ENCODE data around the gene RASSF8. TPM values are rescaled to one million over a fixed set of nuclear protein-coding genes. Genes with fewer than 3 reads are reported as not detected.
"Not testable (repeated sequence)": the region's sequence is repeated elsewhere in the genome, so short reads cannot be mapped to it uniquely, and the experiment has no call there.

The RASSF8 gene
- total and polyA plus RNA-seq, 4 experiments from 2014 or later, result not detected

DNA sequence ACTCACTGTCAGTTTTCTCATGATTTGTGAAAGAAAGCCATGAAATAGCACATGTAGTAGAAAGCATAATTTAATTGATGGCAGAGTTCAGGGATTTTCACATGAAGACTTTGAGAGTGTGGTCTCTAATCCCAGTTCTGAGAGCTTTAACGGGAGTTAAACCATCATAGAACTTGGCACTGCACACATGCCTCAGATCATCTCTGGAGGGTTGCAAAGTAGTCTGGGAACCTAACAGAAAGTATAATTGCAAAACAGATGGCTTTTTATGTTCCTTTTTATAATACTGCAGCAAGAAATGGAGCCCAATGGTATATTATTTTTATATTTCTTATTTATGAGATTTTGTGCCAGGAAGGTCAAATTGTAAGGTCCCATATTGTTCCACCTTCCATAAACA lies 88.4 kb downstream of the RASSF8 start:
- Mint-ChIP-seq H3K36me3 (no peaks in the 10 kb centered on the region), H3K9me3 (no peaks in the 10 kb centered on the region), H3K4me3 (no peak overlapping the region), H3K27me3 (peaks cover 4 to 5% of the 10 kb centered on the region in 2 donors), H3K4me1 (no peaks in the 10 kb centered on the region), H3K27ac (no peak overlapping the region)
- ChIA-PET CTCF (ENCODE audit: partially characterized antibody) (no interaction called here), POLR2A (ENCODE audit: partially characterized antibody) (no interaction called here)
- no peaks in the 10 kb centered on the region for H3K4me1 ChIP-seq (ENCODE audit: insufficient read depth, low read length)
- intact Hi-C loops (cut with micrococcal nuclease), result no loop called here
- no peaks in the 10 kb centered on the region for H3K36me3 ChIP-seq (ENCODE audit: insufficient read depth, low read length)
- no peak overlapping the region for H3K4me3 ChIP-seq (ENCODE audit: low read length in 2 of 2)
- H3K27me3 ChIP-seq (ENCODE audit: insufficient read depth, low read length), result no peaks in the 10 kb centered on the region
- H3K27ac ChIP-seq (ENCODE audit: low read depth, low read length), result no peak overlapping the region
- H3K9me3 ChIP-seq (ENCODE audit: control insufficient read depth in 1 of 2, low read length in 2 of 2), result no peaks in the 10 kb centered on the region
- DNase-seq, result no peak

DNA sequence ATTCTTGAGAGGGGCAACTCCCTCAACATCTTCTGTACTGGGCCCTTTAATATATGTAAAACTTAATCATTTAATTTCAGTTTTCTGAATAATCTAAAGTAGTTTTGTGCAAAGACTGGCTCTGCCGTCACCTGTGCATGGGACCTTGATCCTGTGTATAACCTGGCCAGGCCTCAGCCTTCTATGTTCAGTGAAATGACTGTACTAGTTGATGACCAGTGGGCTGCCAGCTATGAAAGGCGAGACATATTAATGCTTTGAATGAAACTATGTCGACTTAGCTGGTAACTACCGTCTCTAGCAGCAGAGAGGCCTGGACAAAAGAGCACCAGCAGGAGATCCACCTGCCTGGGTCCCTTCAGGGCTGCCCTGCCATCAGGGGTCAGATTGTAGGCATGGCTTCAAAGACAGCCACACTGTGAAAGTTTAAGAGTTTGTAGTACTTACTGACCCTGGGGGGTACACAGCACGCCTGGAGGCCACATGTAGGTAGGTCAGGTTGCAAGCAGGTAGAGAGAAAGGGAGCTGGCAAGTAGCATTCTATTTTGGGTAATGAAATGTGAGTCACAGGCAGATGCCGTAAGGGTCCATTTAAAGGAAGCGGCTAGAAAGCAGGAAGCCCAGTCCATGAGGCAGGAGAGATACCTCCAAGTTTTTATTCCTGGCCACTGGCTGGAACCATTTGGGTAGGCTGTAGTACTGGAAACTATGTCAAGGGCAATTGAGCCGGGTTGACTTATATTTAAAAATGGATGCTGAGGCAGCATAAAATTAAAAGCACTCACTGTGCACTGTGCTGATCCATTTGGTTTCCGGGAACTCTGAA lies 89.1 kb downstream of the RASSF8 start:
- no peaks in the 10 kb centered on the region for H3K36me3 ChIP-seq (ENCODE audit: insufficient read depth, low read length)
- H3K4me1 Mint-ChIP-seq, result no peaks in the 10 kb centered on the region
- no peaks in the 10 kb centered on the region for H3K36me3 Mint-ChIP-seq
- ChIA-PET CTCF (ENCODE audit: partially characterized antibody) (no interaction called here), POLR2A (ENCODE audit: partially characterized antibody) (no interaction called here)
- H3K9me3 ChIP-seq (ENCODE audit: control insufficient read depth in 1 of 2, low read length in 2 of 2), result no peaks in the 10 kb centered on the region
- intact Hi-C loops (cut with micrococcal nuclease), result no loop called here
- H3K27me3 ChIP-seq (ENCODE audit: insufficient read depth, low read length), result no peaks in the 10 kb centered on the region
- peaks cover 4 to 5% of the 10 kb centered on the region in 2 donors for H3K27me3 Mint-ChIP-seq
- H3K9me3 Mint-ChIP-seq, result no peaks in the 10 kb centered on the region
- H3K4me1 ChIP-seq (ENCODE audit: insufficient read depth, low read length), result no peaks in the 10 kb centered on the region
- H3K27ac Mint-ChIP-seq, result peak overlapping the region in 1 of 7 donors; percentile 37
- H3K4me3 Mint-ChIP-seq, result no peak overlapping the region
- no peak for DNase-seq
- no peak overlapping the region for H3K4me3 ChIP-seq (ENCODE audit: low read length in 2 of 2)
- no peak overlapping the region for H3K27ac ChIP-seq (ENCODE audit: low read depth, low read length)

DNA sequence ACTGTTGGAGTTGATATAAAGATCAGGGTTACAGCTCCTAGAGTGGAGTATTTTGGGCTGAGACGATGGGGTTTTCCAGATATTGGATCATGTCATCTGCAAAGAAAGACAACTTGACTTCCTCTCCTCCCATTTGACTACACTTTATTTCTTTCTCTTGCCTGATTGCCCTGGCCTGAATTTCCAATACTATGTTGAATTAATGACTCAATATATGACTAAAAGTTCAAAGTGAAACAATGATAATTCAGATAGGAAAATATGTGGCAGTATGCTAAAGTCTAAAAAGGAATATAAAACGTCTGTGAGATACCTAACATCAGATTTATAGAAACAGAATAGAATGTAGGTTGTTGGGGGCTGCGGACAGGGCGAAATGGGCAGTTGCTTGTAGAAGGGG lies 94.2 kb downstream of the RASSF8 start:
- H3K4me1 Mint-ChIP-seq, result no peaks in the 10 kb centered on the region
- intact Hi-C loops (cut with micrococcal nuclease), result no loop called here
- no peak for DNase-seq
- Histone ChIP-seq H3K4me1 (ENCODE audit: insufficient read depth, low read length) (no peaks in the 10 kb centered on the region), H3K9me3 (ENCODE audit: control insufficient read depth in 1 of 2, low read length in 2 of 2) (no peaks in the 10 kb centered on the region), H3K4me3 (ENCODE audit: low read length in 2 of 2) (no peak overlapping the region), H3K27me3 (ENCODE audit: insufficient read depth, low read length) (no peaks in the 10 kb centered on the region), H3K27ac (ENCODE audit: low read depth, low read length) (no peak overlapping the region), H3K36me3 (ENCODE audit: insufficient read depth, low read length) (no peaks in the 10 kb centered on the region)
- ChIA-PET POLR2A (ENCODE audit: partially characterized antibody) (no interaction called here), CTCF (ENCODE audit: partially characterized antibody) (no interaction called here)
- peaks cover 1 to 3% of the 10 kb centered on the region in 2 donors for H3K27me3 Mint-ChIP-seq
- no peak overlapping the region for H3K27ac Mint-ChIP-seq
- H3K9me3 Mint-ChIP-seq, result no peaks in the 10 kb centered on the region
- H3K36me3 Mint-ChIP-seq, result no peaks in the 10 kb centered on the region
- H3K4me3 Mint-ChIP-seq, result no peak overlapping the region

- no peak overlapping the region for H3K4me3 Mint-ChIP-seq
- Histone ChIP-seq H3K9me3 (ENCODE audit: control insufficient read depth in 1 of 2, low read length in 2 of 2) (no peaks in the 10 kb centered on the region), H3K27me3 (ENCODE audit: insufficient read depth, low read length) (no peaks in the 10 kb centered on the region), H3K4me3 (ENCODE audit: low read length in 2 of 2) (no peak overlapping the region), H3K4me1 (ENCODE audit: insufficient read depth, low read length) (no peaks in the 10 kb centered on the region), H3K27ac (ENCODE audit: low read depth, low read length) (no peak overlapping the region), H3K36me3 (ENCODE audit: insufficient read depth, low read length) (no peaks in the 10 kb centered on the region)
- H3K4me1 Mint-ChIP-seq, result no peaks in the 10 kb centered on the region
- H3K27ac Mint-ChIP-seq, result no peak overlapping the region
- peaks cover 0 to 3% of the 10 kb centered on the region in 2 donors for H3K27me3 Mint-ChIP-seq
- no peaks in the 10 kb centered on the region for H3K9me3 Mint-ChIP-seq
- no peaks in the 10 kb centered on the region for H3K36me3 Mint-ChIP-seq
- ChIA-PET CTCF (ENCODE audit: partially characterized antibody) (no interaction called here), POLR2A (ENCODE audit: partially characterized antibody) (no interaction called here)
- DNase-seq, result no peak
- intact Hi-C loops (cut with micrococcal nuclease), result no loop called here
Observed at GRCh38 chr12:26054383-26054782, 95.9 kb downstream of the RASSF8 start.

- H3K9me3 Mint-ChIP-seq, result no peaks in the 10 kb centered on the region
- no peaks in the 10 kb centered on the region for H3K4me1 Mint-ChIP-seq
- ChIA-PET POLR2A (ENCODE audit: partially characterized antibody) (no interaction called here), CTCF (ENCODE audit: partially characterized antibody) (no interaction called here)
- no peaks in the 10 kb centered on the region for H3K4me1 ChIP-seq (ENCODE audit: insufficient read depth, low read length)
- no peaks in the 10 kb centered on the region for H3K36me3 ChIP-seq (ENCODE audit: insufficient read depth, low read length)
- H3K27me3 ChIP-seq (ENCODE audit: insufficient read depth, low read length), result no peaks in the 10 kb centered on the region
- H3K4me3 Mint-ChIP-seq, result no peak overlapping the region
- intact Hi-C loops (cut with micrococcal nuclease), result no loop called here
- H3K27ac ChIP-seq (ENCODE audit: low read depth, low read length), result no peak overlapping the region
- no peak overlapping the region for H3K4me3 ChIP-seq (ENCODE audit: low read length in 2 of 2)
- no peaks in the 10 kb centered on the region for H3K9me3 ChIP-seq (ENCODE audit: control insufficient read depth in 1 of 2, low read length in 2 of 2)
- H3K27me3 Mint-ChIP-seq, result peaks cover 0 to 3% of the 10 kb centered on the region in 2 donors
- H3K36me3 Mint-ChIP-seq, result no peaks in the 10 kb centered on the region
- H3K27ac Mint-ChIP-seq, result no peak overlapping the region
- DNase-seq, result no peak
Observed at GRCh38 chr12:26055087-26055486, 96.6 kb downstream of the RASSF8 start.

- Histone ChIP-seq H3K27ac (ENCODE audit: low read depth, low read length) (no peak overlapping the region), H3K36me3 (ENCODE audit: insufficient read depth, low read length) (no peaks in the 10 kb centered on the region), H3K27me3 (ENCODE audit: insufficient read depth, low read length) (no peaks in the 10 kb centered on the region), H3K4me1 (ENCODE audit: insufficient read depth, low read length) (no peaks in the 10 kb centered on the region), H3K9me3 (ENCODE audit: control insufficient read depth in 1 of 2, low read length in 2 of 2) (no peaks in the 10 kb centered on the region), H3K4me3 (ENCODE audit: low read length in 2 of 2) (no peak overlapping the region)
- H3K36me3 Mint-ChIP-seq, result no peaks in the 10 kb centered on the region
- H3K4me3 Mint-ChIP-seq, result no peak overlapping the region
- H3K9me3 Mint-ChIP-seq, result no peaks in the 10 kb centered on the region
- peaks cover 0 to 3% of the 10 kb centered on the region in 2 donors for H3K27me3 Mint-ChIP-seq
- intact Hi-C loops (cut with micrococcal nuclease), result no loop called here
- DNase-seq, result no peak
- no peak overlapping the region for H3K27ac Mint-ChIP-seq
- ChIA-PET CTCF (ENCODE audit: partially characterized antibody) (interaction anchor here (0.8 kb wide), 1 partner anchor 24 kb away, joined by 3 read pairs; no protein-coding TSS in a partner anchor), POLR2A (ENCODE audit: partially characterized antibody) (no interaction called here)
- no peaks in the 10 kb centered on the region for H3K4me1 Mint-ChIP-seq
Observed at GRCh38 chr12:26056335-26056734, 97.9 kb downstream of the RASSF8 start.

- H3K27me3 ChIP-seq (ENCODE audit: insufficient read depth, low read length); H3K36me3 Mint-ChIP-seq; POLR2A ChIA-PET (ENCODE audit: partially characterized antibody); H3K27me3 Mint-ChIP-seq; DNase-seq; H3K36me3 ChIP-seq (ENCODE audit: insufficient read depth, low read length); H3K4me3 ChIP-seq (ENCODE audit: low read length in 2 of 2); H3K9me3 ChIP-seq (ENCODE audit: control insufficient read depth in 1 of 2, low read length in 2 of 2); H3K9me3 Mint-ChIP-seq; H3K4me1 Mint-ChIP-seq; H3K4me1 ChIP-seq (ENCODE audit: insufficient read depth, low read length); H3K27ac ChIP-seq (ENCODE audit: low read depth, low read length); intact Hi-C loops (cut with micrococcal nuclease); H3K4me3 Mint-ChIP-seq; H3K27ac Mint-ChIP-seq; CTCF ChIA-PET (ENCODE audit: partially characterized antibody): not testable (repeated sequence)
Observed at GRCh38 chr12:26057271-26057670, 98.8 kb downstream of the RASSF8 start.
